ENCODE measurements around the gene ANKHD1.

Gene ANKHD1

DNA sequence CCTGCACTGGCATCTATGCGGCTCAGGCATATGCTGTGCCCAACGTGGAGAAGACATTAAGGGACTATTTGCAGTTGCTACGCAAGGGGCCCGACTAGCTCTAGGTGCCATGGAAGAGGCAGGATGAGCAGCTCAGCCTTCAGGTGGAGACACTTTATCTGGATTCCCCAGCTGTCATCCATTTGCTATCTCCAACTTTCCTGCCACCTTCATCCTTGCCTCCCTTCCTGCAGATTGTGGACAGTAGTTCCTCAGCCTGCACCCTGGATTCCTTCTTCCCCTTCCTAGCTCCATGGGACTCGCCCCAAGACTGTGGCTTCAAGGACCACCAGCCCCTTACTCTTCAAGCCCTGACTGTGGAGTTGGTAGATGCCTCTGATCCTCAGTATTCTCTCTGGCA is 165.0 kb downstream of the ANKHD1 start:
- no peak overlapping the region for H2AFZ ChIP-seq (ENCODE audit: low read length)
- H3F3A ChIP-seq (ENCODE audit: low read depth), result no peaks in the 10 kb centered on the region
- H3K36me3 ChIP-seq (ENCODE audit: insufficient read depth, low read length), result peaks cover 3% of the 10 kb centered on the region; the same call in 1 of the 2 replicates
- no peaks in the 10 kb centered on the region for H3K27me3 ChIP-seq (ENCODE audit: insufficient read depth, low read length, poor library complexity, severe bottlenecking)
- peaks cover 47% of the 10 kb centered on the region for H3K79me2 ChIP-seq (ENCODE audit: insufficient read depth, low read length)
- peaks cover 28% of the 10 kb centered on the region for H3K4me1 ChIP-seq (ENCODE audit: insufficient read depth, low read length, poor library complexity, severe bottlenecking)
- TF ChIP-seq EZH2phosphoT487 (IDR thresholded peaks at IDR 0.05; ENCODE audit: borderline replicate concordance), result no peak
- TF ChIP-seq, protein P1, sequence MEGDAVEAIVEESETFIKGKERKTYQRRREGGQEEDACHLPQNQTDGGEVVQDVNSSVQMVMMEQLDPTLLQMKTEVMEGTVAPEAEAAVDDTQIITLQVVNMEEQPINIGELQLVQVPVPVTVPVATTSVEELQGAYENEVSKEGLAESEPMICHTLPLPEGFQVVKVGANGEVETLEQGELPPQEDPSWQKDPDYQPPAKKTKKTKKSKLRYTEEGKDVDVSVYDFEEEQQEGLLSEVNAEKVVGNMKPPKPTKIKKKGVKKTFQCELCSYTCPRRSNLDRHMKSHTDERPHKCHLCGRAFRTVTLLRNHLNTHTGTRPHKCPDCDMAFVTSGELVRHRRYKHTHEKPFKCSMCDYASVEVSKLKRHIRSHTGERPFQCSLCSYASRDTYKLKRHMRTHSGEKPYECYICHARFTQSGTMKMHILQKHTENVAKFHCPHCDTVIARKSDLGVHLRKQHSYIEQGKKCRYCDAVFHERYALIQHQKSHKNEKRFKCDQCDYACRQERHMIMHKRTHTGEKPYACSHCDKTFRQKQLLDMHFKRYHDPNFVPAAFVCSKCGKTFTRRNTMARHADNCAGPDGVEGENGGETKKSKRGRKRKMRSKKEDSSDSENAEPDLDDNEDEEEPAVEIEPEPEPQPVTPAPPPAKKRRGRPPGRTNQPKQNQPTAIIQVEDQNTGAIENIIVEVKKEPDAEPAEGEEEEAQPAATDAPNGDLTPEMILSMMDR (conservative IDR thresholded peaks at IDR 0.05; ENCODE audit: low read length), result no peak
- peaks cover 6% of the 10 kb centered on the region for H4K20me1 ChIP-seq (ENCODE audit: insufficient read depth, low read length, poor library complexity, severe bottlenecking)
- peak overlapping the region; percentile 99 for H3K4me3 ChIP-seq (ENCODE audit: low read length, poor library complexity, severe bottlenecking)
- peak overlapping the region; percentile 87 for H3K4me2 ChIP-seq (ENCODE audit: low read depth, low read length, poor library complexity, severe bottlenecking)
- H3K9me2 ChIP-seq (replicated peaks; ENCODE audit: low read depth, low read length), result no peaks in the 10 kb centered on the region
- no peaks in the 10 kb centered on the region for H3K9me3 ChIP-seq (ENCODE audit: insufficient read depth, low read depth, low read length)
- H3K9ac ChIP-seq (ENCODE audit: low read depth, low read length, poor library complexity, severe bottlenecking), result peak overlapping the region; percentile 97

DNA sequence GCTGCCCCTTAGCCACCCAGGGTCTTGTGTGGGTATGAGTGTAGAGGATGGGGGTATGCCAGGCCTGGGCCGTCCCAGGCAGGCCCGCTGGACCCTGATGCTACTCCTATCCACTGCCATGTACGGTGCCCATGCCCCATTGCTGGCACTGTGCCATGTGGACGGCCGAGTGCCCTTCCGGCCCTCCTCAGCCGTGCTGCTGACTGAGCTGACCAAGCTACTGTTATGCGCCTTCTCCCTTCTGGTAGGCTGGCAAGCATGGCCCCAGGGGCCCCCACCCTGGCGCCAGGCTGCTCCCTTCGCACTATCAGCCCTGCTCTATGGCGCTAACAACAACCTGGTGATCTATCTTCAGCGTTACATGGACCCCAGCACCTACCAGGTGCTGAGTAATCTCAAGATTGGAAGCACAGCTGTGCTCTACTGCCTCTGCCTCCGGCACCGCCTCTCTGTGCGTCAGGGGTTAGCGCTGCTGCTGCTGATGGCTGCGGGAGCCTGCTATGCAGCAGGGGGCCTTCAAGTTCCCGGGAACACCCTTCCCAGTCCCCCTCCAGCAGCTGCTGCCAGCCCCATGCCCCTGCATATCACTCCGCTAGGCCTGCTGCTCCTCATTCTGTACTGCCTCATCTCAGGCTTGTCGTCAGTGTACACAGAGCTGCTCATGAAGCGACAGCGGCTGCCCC is 165.6 kb downstream of the ANKHD1 start:
- peaks cover 3% of the 10 kb centered on the region; the same call in 1 of the 2 replicates for H3K36me3 ChIP-seq (ENCODE audit: insufficient read depth, low read length)
- H3K27me3 ChIP-seq (ENCODE audit: insufficient read depth, low read length, poor library complexity, severe bottlenecking), result no peaks in the 10 kb centered on the region
- peak overlapping the region; percentile 99 for H3K4me3 ChIP-seq (ENCODE audit: low read length, poor library complexity, severe bottlenecking)
- H3K9ac ChIP-seq (ENCODE audit: low read depth, low read length, poor library complexity, severe bottlenecking), result no peak overlapping the region
- no peaks in the 10 kb centered on the region for H3K9me3 ChIP-seq (ENCODE audit: insufficient read depth, low read depth, low read length)
- H3K4me2 ChIP-seq (ENCODE audit: low read depth, low read length, poor library complexity, severe bottlenecking), result peak overlapping the region; percentile 87
- peaks cover 47% of the 10 kb centered on the region for H3K79me2 ChIP-seq (ENCODE audit: insufficient read depth, low read length)
- no peaks in the 10 kb centered on the region for H3K9me2 ChIP-seq (replicated peaks; ENCODE audit: low read depth, low read length)
- H3K4me1 ChIP-seq (ENCODE audit: insufficient read depth, low read length, poor library complexity, severe bottlenecking), result peaks cover 28% of the 10 kb centered on the region
- TF ChIP-seq, protein P1 (conservative IDR thresholded peaks at IDR 0.05; ENCODE audit: low read length), result no peak
- no peak for TF ChIP-seq EZH2phosphoT487 (IDR thresholded peaks at IDR 0.05; ENCODE audit: borderline replicate concordance)
- H4K20me1 ChIP-seq (ENCODE audit: insufficient read depth, low read length, poor library complexity, severe bottlenecking), result peaks cover 6% of the 10 kb centered on the region
- no peaks in the 10 kb centered on the region for H3F3A ChIP-seq (ENCODE audit: low read depth)
- no peak overlapping the region for H2AFZ ChIP-seq (ENCODE audit: low read length)

DNA sequence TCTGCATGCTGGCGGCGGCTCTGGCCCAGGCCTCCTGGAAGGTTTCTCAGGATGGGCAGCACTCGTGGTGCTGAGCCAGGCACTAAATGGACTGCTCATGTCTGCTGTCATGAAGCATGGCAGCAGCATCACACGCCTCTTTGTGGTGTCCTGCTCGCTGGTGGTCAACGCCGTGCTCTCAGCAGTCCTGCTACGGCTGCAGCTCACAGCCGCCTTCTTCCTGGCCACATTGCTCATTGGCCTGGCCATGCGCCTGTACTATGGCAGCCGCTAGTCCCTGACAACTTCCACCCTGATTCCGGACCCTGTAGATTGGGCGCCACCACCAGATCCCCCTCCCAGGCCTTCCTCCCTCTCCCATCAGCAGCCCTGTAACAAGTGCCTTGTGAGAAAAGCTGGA is 166.2 kb downstream of the ANKHD1 start:
- no peaks in the 10 kb centered on the region for H3F3A ChIP-seq (ENCODE audit: low read depth)
- H3K4me3 ChIP-seq (ENCODE audit: low read length, poor library complexity, severe bottlenecking), result no peak overlapping the region
- H3K9ac ChIP-seq (ENCODE audit: low read depth, low read length, poor library complexity, severe bottlenecking), result no peak overlapping the region
- H3K79me2 ChIP-seq (ENCODE audit: insufficient read depth, low read length), result peaks cover 42% of the 10 kb centered on the region
- no peaks in the 10 kb centered on the region for H3K9me2 ChIP-seq (replicated peaks; ENCODE audit: low read depth, low read length)
- no peak overlapping the region for H2AFZ ChIP-seq (ENCODE audit: low read length)
- peaks cover 6% of the 10 kb centered on the region for H4K20me1 ChIP-seq (ENCODE audit: insufficient read depth, low read length, poor library complexity, severe bottlenecking)
- H3K27me3 ChIP-seq (ENCODE audit: insufficient read depth, low read length, poor library complexity, severe bottlenecking), result no peaks in the 10 kb centered on the region
- H3K9me3 ChIP-seq (ENCODE audit: insufficient read depth, low read depth, low read length), result no peaks in the 10 kb centered on the region
- H3K4me2 ChIP-seq (ENCODE audit: low read depth, low read length, poor library complexity, severe bottlenecking), result no peak overlapping the region
- H3K4me1 ChIP-seq (ENCODE audit: insufficient read depth, low read length, poor library complexity, severe bottlenecking), result peaks cover 24% of the 10 kb centered on the region
- peaks cover 3% of the 10 kb centered on the region; the same call in 1 of the 2 replicates for H3K36me3 ChIP-seq (ENCODE audit: insufficient read depth, low read length)
- no peak for TF ChIP-seq EZH2phosphoT487 (IDR thresholded peaks at IDR 0.05; ENCODE audit: borderline replicate concordance)
- TF ChIP-seq, protein P1 (conservative IDR thresholded peaks at IDR 0.05; ENCODE audit: low read length), result no peak

Data from Loucy (cell line).